Measurements from ENCODE around the gene PSAP. TPM values are rescaled to one million over a fixed set of nuclear protein-coding genes. Genes with fewer than 3 reads are reported as not detected.
A peak's percentile ranks its signal among the peaks of the same experiment; 100 is the strongest.

Gene PSAP
- total RNA-seq, 2 experiments from 2014 or later, result 111 to 118 TPM

DNA sequence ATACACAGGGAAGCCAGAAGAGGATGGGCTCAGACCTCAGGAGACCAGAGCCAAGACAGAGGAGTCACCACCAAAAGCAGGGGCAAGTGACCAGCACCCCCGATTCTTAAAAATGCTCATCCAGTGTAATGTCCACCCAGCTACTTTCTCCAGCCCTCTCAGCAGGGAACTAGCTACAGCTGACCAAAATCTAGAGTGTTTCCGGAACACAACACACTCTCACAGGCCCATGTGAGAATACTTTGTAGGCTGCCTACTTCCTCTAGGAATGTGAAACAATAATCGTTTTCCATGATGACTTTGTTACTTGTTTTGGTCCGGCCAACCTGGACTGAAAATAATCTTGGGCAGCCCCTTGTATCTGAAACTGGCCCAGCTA lies 14.5 kb downstream of the PSAP start:
- Mint-ChIP-seq H3K4me1 (peaks cover 26% of the 10 kb centered on the region), H3K27ac (no peak overlapping the region)

DNA sequence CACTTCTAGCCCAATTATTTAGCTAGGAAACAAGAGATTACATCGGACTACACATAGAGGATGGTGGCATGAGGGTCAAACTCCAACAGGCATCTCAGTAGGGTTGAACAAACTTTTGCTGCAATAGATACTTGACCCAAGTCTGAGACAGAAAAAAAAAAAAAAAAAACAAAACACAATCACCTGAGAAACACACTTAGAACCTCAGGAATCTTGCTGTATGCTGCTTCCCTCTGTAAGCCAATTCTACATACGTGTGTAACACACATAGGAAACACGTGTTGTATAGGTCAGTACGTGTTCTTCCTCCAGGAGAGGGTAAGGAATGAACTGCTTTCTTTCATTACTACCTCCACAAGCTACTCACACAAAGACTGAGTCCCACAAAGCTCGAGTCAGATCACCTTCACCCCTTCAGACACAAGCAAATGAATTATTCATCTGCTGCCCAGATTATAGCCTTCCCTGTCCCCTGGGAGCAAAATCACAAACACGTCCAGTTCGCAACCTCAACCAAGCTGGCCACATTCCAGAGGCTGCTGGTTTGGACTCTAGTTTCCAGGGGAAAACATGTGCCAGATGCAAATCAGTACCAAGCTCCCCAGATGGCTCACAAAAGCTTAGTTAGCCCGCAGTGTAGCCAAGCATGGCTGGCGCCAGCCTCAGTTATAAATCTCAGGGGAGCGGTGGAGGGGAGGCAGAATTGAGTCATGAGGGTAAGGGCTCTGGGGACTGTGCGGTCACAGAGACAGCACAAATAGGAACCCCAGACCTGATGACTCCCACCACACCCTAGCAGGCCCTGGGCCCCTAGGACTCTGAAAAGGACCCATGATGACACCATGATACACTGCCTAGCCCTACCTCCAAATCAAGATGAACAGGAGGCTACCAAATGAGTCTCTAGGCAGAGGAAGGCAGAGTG lies 15.1 kb downstream of the PSAP start:
- DNase-seq, result no peak
- H3K27ac Mint-ChIP-seq, result no peak overlapping the region

More for the DNA sequence above, 14.5 kb downstream of the PSAP start:
- Mint-ChIP-seq H3K9me3 (ENCODE audit: low read depth) (no peaks in the 10 kb centered on the region), H3K36me3 (no peaks in the 10 kb centered on the region), H3K27me3 (no peaks in the 10 kb centered on the region), H3K4me3 (no peak overlapping the region)
- ATAC-seq (no peak), DNase-seq (no peak)
- CTCF ChIA-PET, result interaction anchor here (0.9 kb wide), 1 partner anchor 20 kb away, joined by 3 read pairs; no protein-coding TSS in a partner anchor

DNA sequence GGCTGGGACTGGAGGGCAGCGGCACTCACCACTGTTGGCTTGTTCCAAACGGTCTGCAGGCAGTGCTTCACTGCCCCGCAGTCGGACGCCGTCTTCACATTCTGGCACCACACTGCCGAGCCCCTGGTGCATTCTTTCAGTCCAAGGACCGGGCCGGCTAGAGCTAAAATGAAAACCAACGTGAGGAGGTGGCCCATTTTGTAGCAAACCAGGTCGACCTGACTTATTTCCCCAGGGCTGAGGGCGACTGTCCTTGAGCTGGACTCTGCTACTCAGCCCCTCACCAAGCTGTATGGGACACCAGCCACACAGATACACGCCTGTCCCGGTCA lies 16.7 kb downstream of the PSAP start:
- H3K36me3 Mint-ChIP-seq, result peaks cover 7% of the 10 kb centered on the region
- H3K9me3 Mint-ChIP-seq (ENCODE audit: low read depth), result no peaks in the 10 kb centered on the region
- CTCF ChIA-PET, result interaction anchor here (1.4 to 2.7 kb wide), 2 partner anchors 22 to 62 kb away, joined by 4 to 8 read pairs; no protein-coding TSS in a partner anchor
- DNase-seq (no peak), ATAC-seq (no peak)
- H3K27ac Mint-ChIP-seq, result no peak overlapping the region
- H3K27me3 Mint-ChIP-seq, result no peaks in the 10 kb centered on the region
- H3K4me3 Mint-ChIP-seq, result no peak overlapping the region
- H3K4me1 Mint-ChIP-seq, result peaks cover 26% of the 10 kb centered on the region

More for the DNA sequence above, 15.1 kb downstream of the PSAP start:
- CTCF ChIA-PET, result interaction anchor here (0.7 to 2.7 kb wide), 5 partner anchors 10 to 509 kb away, joined by 3 to 8 read pairs (median 3); partner anchors contain the start of gene VSIR
- no peak for ATAC-seq
- Mint-ChIP-seq H3K36me3 (peaks cover 1% of the 10 kb centered on the region), H3K4me1 (peaks cover 26% of the 10 kb centered on the region), H3K4me3 (no peak overlapping the region), H3K27me3 (no peaks in the 10 kb centered on the region), H3K9me3 (ENCODE audit: low read depth) (no peaks in the 10 kb centered on the region)

- CTCF ChIA-PET, result interaction anchor here (1.4 to 2.7 kb wide), 2 partner anchors 21 to 63 kb away, joined by 4 to 8 read pairs; no protein-coding TSS in a partner anchor
- Mint-ChIP-seq H3K4me3 (no peak overlapping the region), H3K36me3 (peaks cover 11% of the 10 kb centered on the region), H3K27me3 (no peaks in the 10 kb centered on the region), H3K27ac (no peak overlapping the region), H3K9me3 (ENCODE audit: low read depth) (no peaks in the 10 kb centered on the region), H3K4me1 (peaks cover 23% of the 10 kb centered on the region)
- ATAC-seq, result no peak
- DNase-seq, result no peak
Measured at GRCh38 chr10:71833451-71834342, 17.4 kb downstream of the PSAP start.

- peak; percentile 66 for ATAC-seq
- CTCF ChIA-PET, result no interaction called here
- H3K36me3 Mint-ChIP-seq, result peaks cover 11% of the 10 kb centered on the region
- no peak overlapping the region for H3K4me3 Mint-ChIP-seq
- H3K27me3 Mint-ChIP-seq, result no peaks in the 10 kb centered on the region
- H3K27ac Mint-ChIP-seq, result no peak overlapping the region
- H3K4me1 Mint-ChIP-seq, result peaks cover 17% of the 10 kb centered on the region
- no peak for DNase-seq
- no peaks in the 10 kb centered on the region for H3K9me3 Mint-ChIP-seq (ENCODE audit: low read depth)
Measured at GRCh38 chr10:71832967-71833366, 18.1 kb downstream of the PSAP start.

- no peak for ATAC-seq
- no peaks in the 10 kb centered on the region for H3K27me3 Mint-ChIP-seq
- DNase-seq, result no peak
- H3K4me1 Mint-ChIP-seq, result peaks cover 12% of the 10 kb centered on the region
- no peak overlapping the region for H3K4me3 Mint-ChIP-seq
- no peaks in the 10 kb centered on the region for H3K9me3 Mint-ChIP-seq (ENCODE audit: low read depth)
- H3K27ac Mint-ChIP-seq, result no peak overlapping the region
- H3K36me3 Mint-ChIP-seq, result peaks cover 11% of the 10 kb centered on the region
- CTCF ChIA-PET, result interaction anchor here (1.3 to 3.1 kb wide), 2 partner anchors 13 to 64 kb away, joined by 3 to 11 read pairs; no protein-coding TSS in a partner anchor
Measured at GRCh38 chr10:71831646-71832552, 19.2 kb downstream of the PSAP start.

DNA sequence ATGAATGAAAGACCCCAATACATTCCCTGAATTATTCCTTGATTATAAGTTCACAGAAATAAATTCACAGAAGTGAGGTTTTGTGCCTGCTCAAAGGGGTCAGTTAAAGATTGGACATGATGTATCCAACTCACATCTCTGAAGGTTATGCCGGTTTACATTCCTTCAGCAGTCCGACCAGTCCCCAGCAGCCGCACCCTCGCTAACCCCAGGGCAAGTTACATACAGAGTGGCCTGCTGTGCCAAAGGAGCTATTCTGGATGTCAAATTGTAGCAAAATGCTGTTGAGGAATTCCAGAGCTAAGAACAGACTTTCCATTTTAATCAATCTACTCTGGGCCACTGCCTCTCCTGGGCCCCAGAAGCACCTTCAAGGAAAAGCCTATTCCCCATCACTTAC lies 20.3 kb downstream of the PSAP start:
- no peak for ATAC-seq
- Mint-ChIP-seq H3K4me3 (no peak overlapping the region), H3K4me1 (peaks cover 7% of the 10 kb centered on the region), H3K27me3 (no peaks in the 10 kb centered on the region), H3K27ac (no peak overlapping the region), H3K9me3 (ENCODE audit: low read depth) (no peaks in the 10 kb centered on the region), H3K36me3 (peaks cover 18% of the 10 kb centered on the region)
- CTCF ChIA-PET, result interaction anchor here (1.0 to 3.1 kb wide), 4 partner anchors 14 to 260 kb away, joined by 3 to 11 read pairs (median 3); no protein-coding TSS in a partner anchor
- DNase-seq, result no peak

- Mint-ChIP-seq H3K27me3 (no peaks in the 10 kb centered on the region), H3K9me3 (ENCODE audit: low read depth) (no peaks in the 10 kb centered on the region), H3K4me1 (peaks cover 7% of the 10 kb centered on the region), H3K4me3 (no peak overlapping the region), H3K36me3 (peaks cover 20% of the 10 kb centered on the region), H3K27ac (no peak overlapping the region)
- ATAC-seq (no peak), DNase-seq (no peak)
- CTCF ChIA-PET, result interaction anchor here (1.0 to 3.1 kb wide), 3 partner anchors 18 to 259 kb away, joined by 3 to 11 read pairs (median 3); no protein-coding TSS in a partner anchor
Measured at GRCh38 chr10:71829896-71830295, 21.2 kb downstream of the PSAP start.

GRCh38 chr10:71829171-71829570 lies 21.9 kb downstream of the PSAP start:
- H3K36me3 Mint-ChIP-seq, result peaks cover 22% of the 10 kb centered on the region
- no peaks in the 10 kb centered on the region for H3K9me3 Mint-ChIP-seq (ENCODE audit: low read depth)
- DNase-seq, result no peak
- H3K4me3 Mint-ChIP-seq, result no peak overlapping the region
- CTCF ChIA-PET, result interaction anchor here (1.5 to 3.1 kb wide), 2 partner anchors 18 to 67 kb away, joined by 3 to 11 read pairs; no protein-coding TSS in a partner anchor
- H3K27me3 Mint-ChIP-seq, result no peaks in the 10 kb centered on the region
- ATAC-seq, result no peak
- H3K27ac Mint-ChIP-seq, result no peak overlapping the region
- H3K4me1 Mint-ChIP-seq, result peaks cover 7% of the 10 kb centered on the region

GRCh38 chr10:71828702-71829101 lies 22.3 kb downstream of the PSAP start:
- H3K4me1 Mint-ChIP-seq, result peaks cover 7% of the 10 kb centered on the region
- peaks cover 23% of the 10 kb centered on the region for H3K36me3 Mint-ChIP-seq
- DNase-seq, result no peak
- no peak overlapping the region for H3K4me3 Mint-ChIP-seq
- H3K27ac Mint-ChIP-seq, result no peak overlapping the region
- no peaks in the 10 kb centered on the region for H3K27me3 Mint-ChIP-seq
- no peaks in the 10 kb centered on the region for H3K9me3 Mint-ChIP-seq (ENCODE audit: low read depth)
- CTCF ChIA-PET, result interaction anchor here (1.8 to 3.1 kb wide), 2 partner anchors 67 to 68 kb away, joined by 4 to 11 read pairs; no protein-coding TSS in a partner anchor
- no peak for ATAC-seq

DNA sequence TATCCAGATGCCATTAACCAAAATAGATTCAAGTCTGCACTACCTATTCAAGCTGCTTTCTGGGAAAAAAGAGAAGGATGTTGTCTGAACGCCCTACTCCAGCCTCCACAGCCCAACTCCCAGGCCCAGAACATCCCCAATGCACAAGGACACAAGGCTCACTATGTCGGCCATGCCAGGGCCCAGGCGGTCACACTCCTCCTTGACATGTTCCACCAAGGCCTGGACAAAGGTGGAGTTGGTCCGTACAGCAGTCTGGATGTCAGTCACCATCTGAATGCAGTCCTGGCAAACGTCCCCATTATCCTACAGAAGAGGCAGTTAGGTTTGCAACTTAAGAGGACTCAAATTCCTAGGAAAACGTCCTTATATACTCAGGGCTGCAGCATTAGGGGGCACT lies 23.2 kb downstream of the PSAP start:
- H3K4me3 Mint-ChIP-seq, result no peak overlapping the region
- ATAC-seq (no peak), DNase-seq (no peak)
- no peak overlapping the region for H3K27ac Mint-ChIP-seq
- H3K4me1 Mint-ChIP-seq, result peaks cover 3% of the 10 kb centered on the region
- peaks cover 26% of the 10 kb centered on the region for H3K36me3 Mint-ChIP-seq
- CTCF ChIA-PET, result interaction anchor here (0.9 to 1.8 kb wide), 2 partner anchors 16 to 69 kb away, joined by 3 to 4 read pairs; no protein-coding TSS in a partner anchor
- no peaks in the 10 kb centered on the region for H3K9me3 Mint-ChIP-seq (ENCODE audit: low read depth)
- H3K27me3 Mint-ChIP-seq, result no peaks in the 10 kb centered on the region

GRCh38 chr10:71825217-71825616 lies 25.8 kb downstream of the PSAP start:
- ATAC-seq (no peak), DNase-seq (no peak)
- Mint-ChIP-seq H3K4me3 (no peak overlapping the region), H3K9me3 (ENCODE audit: low read depth) (no peaks in the 10 kb centered on the region), H3K4me1 (peaks cover 19% of the 10 kb centered on the region), H3K36me3 (peaks cover 28% of the 10 kb centered on the region), H3K27ac (no peak overlapping the region), H3K27me3 (no peaks in the 10 kb centered on the region)
- CTCF ChIA-PET, result interaction anchor here (0.5 to 1.4 kb wide), 3 partner anchors 10 to 71 kb away, joined by 3 to 4 read pairs (median 3); no protein-coding TSS in a partner anchor
